NT2/D1 (cell line): ENCODE results near the gene P2RY14.

Experiments used
- DNase-seq: peaks from one replicate; pipeline ENCODE4 v3.0.0-alpha.2; 2011; ENCODE audit warnings: low read depth, low spot score
- H3K27me3 ChIP-seq: 2 replicates; pipeline ENCODE4 v1.6.0; 2011; ENCODE audit warnings: mild to moderate bottlenecking; ENCODE audit not compliant: insufficient read length, insufficient read depth
- H3K36me3 ChIP-seq: 2 replicates; pipeline ENCODE4 v1.6.1; 2011; ENCODE audit warnings: mild to moderate bottlenecking, low read length, mixed read lengths; ENCODE audit not compliant: insufficient read depth, insufficient read length
- H3K4me1 ChIP-seq: 2 replicates; pipeline ENCODE4 v1.5.1; 2011; ENCODE audit not compliant: insufficient read depth, insufficient read length
- H3K4me3 ChIP-seq: 2 replicates; pipeline ENCODE4 v1.5.1; 2011; ENCODE audit warnings: low read depth; ENCODE audit not compliant: insufficient read length
- H3K9ac ChIP-seq: 2 replicates; pipeline ENCODE4 v1.6.0; 2011; ENCODE audit warnings: low read depth; ENCODE audit not compliant: insufficient read length
- H3K9me3 ChIP-seq: 2 replicates; pipeline ENCODE4 v1.5.1; 2011; ENCODE audit warnings: mild to moderate bottlenecking, low read length; ENCODE audit not compliant: insufficient read depth
- SUZ12 ChIP-seq: IDR thresholded peaks from 2 replicates; pipeline ENCODE4 v1.6.1; 2011; ENCODE audit not compliant: insufficient read length, insufficient read depth; ENCODE audit errors: extremely low read depth
- YY1 ChIP-seq: IDR thresholded peaks from 2 replicates; pipeline ENCODE4 v1.6.1; 2011; ENCODE audit not compliant: insufficient read length, insufficient read depth
- ZNF274 ChIP-seq: IDR thresholded peaks from 2 replicates; pipeline ENCODE4 v1.6.1; 2011; ENCODE audit warnings: mild to moderate bottlenecking, low read depth, low read length

Gene P2RY14

GRCh38 chr3:151316267-151316991 lies 38.1 kb upstream of the P2RY14 start, which contains the start of gene GPR87:
Gene GPR87 (minus strand): TSS chr3:151316820. CDS start chr3:151300100, 16,720 bp downstream.
- Histone ChIP-seq H3K9me3 (no peaks in the 10 kb centered on the region), H3K27me3 (no peaks in the 10 kb centered on the region), H3K9ac (no peak within 1 kb of the TSS), H3K36me3 (no peaks in the 10 kb centered on the region), H3K4me1 (no peaks in the 10 kb centered on the region), H3K4me3 (no peak within 1 kb of the TSS)
- no peak for TF ChIP-seq SUZ12
- no peak for TF ChIP-seq ZNF274
- no peak for TF ChIP-seq YY1
- no peak for DNase-seq

GRCh38 chr3:151315846-151316245 lies 37.5 kb upstream of the P2RY14 start:
- Histone ChIP-seq H3K4me3 (no peak overlapping the region), H3K36me3 (no peaks in the 10 kb centered on the region), H3K9ac (no peak overlapping the region), H3K4me1 (no peaks in the 10 kb centered on the region), H3K27me3 (no peaks in the 10 kb centered on the region), H3K9me3 (no peaks in the 10 kb centered on the region)
- TF ChIP-seq SUZ12: no peak
- no peak for TF ChIP-seq YY1
- TF ChIP-seq ZNF274: no peak
- DNase-seq: no peak

- H3K9ac ChIP-seq: no peak overlapping the region
- H3K36me3 ChIP-seq: no peaks in the 10 kb centered on the region
- H3K27me3 ChIP-seq: no peaks in the 10 kb centered on the region
- TF ChIP-seq YY1 (no peak), SUZ12 (no peak), ZNF274 (no peak)
- no peak overlapping the region for H3K4me3 ChIP-seq
- H3K4me1 ChIP-seq: no peaks in the 10 kb centered on the region
- DNase-seq: no peak
- no peaks in the 10 kb centered on the region for H3K9me3 ChIP-seq
Observed at GRCh38 chr3:151315136-151315535, 36.8 kb upstream of the P2RY14 start.

DNA sequence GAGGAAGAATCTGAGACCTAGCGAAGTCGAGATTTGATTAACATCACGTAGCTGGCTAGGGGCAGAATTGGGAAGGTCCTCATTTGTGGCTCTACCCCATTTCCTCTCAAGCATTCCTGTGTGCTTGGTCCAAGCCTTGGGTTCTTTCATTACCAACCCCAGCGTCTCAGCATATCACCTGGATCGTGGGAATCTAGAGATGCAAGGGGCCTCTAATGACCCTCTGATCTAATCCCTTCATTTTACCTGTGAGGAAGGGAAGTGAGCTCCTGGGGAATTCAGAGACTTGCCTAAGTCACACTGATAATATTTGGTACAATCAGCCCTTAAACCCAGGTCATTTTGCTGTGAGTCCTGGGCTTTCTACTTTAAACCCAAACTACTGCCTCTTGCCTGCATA lies 36.3 kb upstream of the P2RY14 start:
- no peaks in the 10 kb centered on the region for H3K36me3 ChIP-seq
- no peak for DNase-seq
- no peaks in the 10 kb centered on the region for H3K4me1 ChIP-seq
- H3K4me3 ChIP-seq: no peak overlapping the region
- H3K9ac ChIP-seq: no peak overlapping the region
- TF ChIP-seq SUZ12 (no peak), ZNF274 (no peak), YY1 (no peak)
- H3K27me3 ChIP-seq: no peaks in the 10 kb centered on the region
- H3K9me3 ChIP-seq: no peaks in the 10 kb centered on the region

- Histone ChIP-seq H3K4me3 (no peak overlapping the region), H3K9ac (no peak overlapping the region), H3K27me3 (no peaks in the 10 kb centered on the region), H3K4me1 (no peaks in the 10 kb centered on the region), H3K9me3 (no peaks in the 10 kb centered on the region), H3K36me3 (no peaks in the 10 kb centered on the region)
- TF ChIP-seq YY1: no peak
- TF ChIP-seq SUZ12: no peak
- TF ChIP-seq ZNF274: no peak
- DNase-seq: no peak
Observed at GRCh38 chr3:151314137-151314536, 35.8 kb upstream of the P2RY14 start.

GRCh38 chr3:151312972-151313371 lies 34.6 kb upstream of the P2RY14 start:
- TF ChIP-seq YY1 (no peak), ZNF274 (no peak), SUZ12 (no peak)
- no peaks in the 10 kb centered on the region for H3K9me3 ChIP-seq
- no peaks in the 10 kb centered on the region for H3K4me1 ChIP-seq
- H3K36me3 ChIP-seq: no peaks in the 10 kb centered on the region
- H3K9ac ChIP-seq: no peak overlapping the region
- no peaks in the 10 kb centered on the region for H3K27me3 ChIP-seq
- no peak overlapping the region for H3K4me3 ChIP-seq
- no peak for DNase-seq

- H3K36me3 ChIP-seq: no peaks in the 10 kb centered on the region
- no peaks in the 10 kb centered on the region for H3K9me3 ChIP-seq
- H3K4me3 ChIP-seq: no peak overlapping the region
- H3K4me1 ChIP-seq: peaks cover 7% of the 10 kb centered on the region
- H3K27me3 ChIP-seq: peaks cover 7% of the 10 kb centered on the region
- no peak for TF ChIP-seq ZNF274
- no peak for TF ChIP-seq YY1
- no peak for TF ChIP-seq SUZ12
- H3K9ac ChIP-seq: no peak overlapping the region
- DNase-seq: no peak
Observed at GRCh38 chr3:151309566-151309965, 31.2 kb upstream of the P2RY14 start.
